ENCODE results near the gene LEF1.

LEF1 gene

DNA sequence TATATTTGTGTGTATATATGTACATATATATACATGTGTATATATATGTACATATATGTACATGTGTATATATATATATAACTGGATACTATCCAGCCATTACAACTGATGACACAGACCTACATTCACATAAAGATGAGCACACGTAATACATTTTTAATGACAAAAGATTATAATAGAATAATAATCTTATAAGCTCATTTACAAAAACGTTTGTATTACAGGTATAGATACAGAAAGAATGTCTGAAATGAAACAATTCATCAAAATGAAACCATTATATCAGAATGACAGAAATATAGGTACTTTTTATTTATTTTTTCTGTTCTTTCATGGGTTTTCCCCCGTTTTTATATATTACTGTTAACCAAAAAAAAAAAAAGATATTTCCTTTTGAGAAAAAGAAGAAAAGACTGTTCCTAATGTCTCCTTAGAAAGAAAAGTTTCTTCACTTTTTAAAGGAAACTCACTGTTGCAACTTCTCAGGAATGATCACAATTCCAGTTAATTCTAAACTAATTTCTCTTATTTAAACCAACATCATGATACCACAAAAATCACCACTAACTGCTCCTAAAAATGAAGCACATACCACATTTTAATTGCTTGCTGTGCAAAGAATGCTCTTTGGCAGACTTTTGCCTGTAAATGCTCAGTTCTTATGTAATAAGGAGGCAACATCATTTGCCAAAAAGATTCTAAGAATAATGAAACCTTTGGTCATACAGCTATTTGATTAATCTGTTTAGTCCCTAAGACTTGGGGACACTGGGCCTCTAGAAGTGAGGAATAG is 18.9 kb downstream of the LEF1 start:
- no peak for DNase-seq (ENCODE audit: low read depth in 3 of 3)

DNA sequence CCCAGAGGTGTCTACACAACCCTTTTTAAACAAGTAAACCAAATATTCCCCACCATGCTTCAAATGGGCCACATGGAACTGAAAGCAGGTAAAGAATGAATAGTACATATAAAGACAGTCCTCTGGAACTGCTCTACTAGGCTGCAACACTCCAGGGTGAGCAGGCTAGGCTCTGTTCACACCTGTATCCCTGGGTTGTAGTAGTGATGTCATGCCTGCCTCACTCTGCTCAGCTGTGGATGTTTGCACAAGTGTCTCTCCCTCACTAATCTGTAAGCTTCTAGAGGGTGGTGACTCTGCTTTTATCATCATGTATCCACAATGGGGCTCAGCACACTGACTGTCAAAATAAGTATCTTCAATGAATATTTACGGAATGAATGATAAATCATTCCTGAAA is 20.4 kb downstream of the LEF1 start:
- DNase-seq (ENCODE audit: low read depth in 3 of 3), result no peak

DNA sequence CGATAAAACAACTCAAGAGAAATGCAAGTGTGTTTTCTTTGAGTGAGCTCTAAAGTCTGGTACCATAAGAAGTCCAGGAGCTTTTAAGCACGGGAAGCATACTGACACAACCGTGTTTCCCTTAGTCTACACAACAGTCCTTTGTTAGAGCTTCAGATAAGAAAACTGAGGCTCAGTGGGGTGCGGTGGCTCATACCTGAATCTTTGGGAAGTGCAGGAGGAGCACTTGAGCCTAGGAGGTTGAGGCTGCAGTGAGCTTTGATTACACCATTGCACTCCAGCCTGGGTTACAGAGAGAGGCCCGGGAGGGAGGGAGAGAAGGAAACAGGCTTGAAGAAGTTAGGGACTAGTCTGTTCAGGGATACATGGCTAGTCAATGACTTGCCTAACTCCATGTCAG is 21.9 kb downstream of the LEF1 start:
- DNase-seq (ENCODE audit: low read depth in 3 of 3), result no peak

DNA sequence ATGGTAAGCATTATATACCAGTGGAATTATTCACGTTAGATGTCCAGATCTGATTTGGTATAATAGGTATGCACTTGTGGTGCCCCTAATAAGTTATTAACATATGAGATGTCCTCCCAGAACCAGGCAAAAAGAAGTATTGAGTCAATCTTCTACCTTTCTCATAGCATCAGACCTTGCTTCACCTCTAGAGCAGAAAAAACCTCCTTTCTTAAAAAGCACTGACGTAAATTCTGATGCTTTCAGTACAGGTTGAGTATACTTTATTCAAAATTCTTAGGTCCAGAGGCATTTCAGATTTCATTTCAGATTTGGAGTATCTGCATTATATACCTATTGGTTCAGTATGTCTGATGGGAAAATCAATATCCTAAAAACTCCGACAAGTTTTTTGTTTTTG is 22.4 kb downstream of the LEF1 start:
- DNase-seq (ENCODE audit: low read depth in 3 of 3), result no peak

- DNase-seq (ENCODE audit: low read depth in 3 of 3), result no peak
These were observed 24.3 kb downstream of the LEF1 start for GRCh38 chr4:108144451-108144850.

GRCh38 chr4:108143515-108143914 is 25.2 kb downstream of the LEF1 start:
- no peak for DNase-seq (ENCODE audit: low read depth in 3 of 3)

- no peak for DNase-seq (ENCODE audit: low read depth in 3 of 3)
These were observed 25.9 kb downstream of the LEF1 start for GRCh38 chr4:108142870-108143269.

GRCh38 chr4:108141213-108141950 is 27.4 kb downstream of the LEF1 start:
- no peak for DNase-seq (ENCODE audit: low read depth in 3 of 3)

DNA sequence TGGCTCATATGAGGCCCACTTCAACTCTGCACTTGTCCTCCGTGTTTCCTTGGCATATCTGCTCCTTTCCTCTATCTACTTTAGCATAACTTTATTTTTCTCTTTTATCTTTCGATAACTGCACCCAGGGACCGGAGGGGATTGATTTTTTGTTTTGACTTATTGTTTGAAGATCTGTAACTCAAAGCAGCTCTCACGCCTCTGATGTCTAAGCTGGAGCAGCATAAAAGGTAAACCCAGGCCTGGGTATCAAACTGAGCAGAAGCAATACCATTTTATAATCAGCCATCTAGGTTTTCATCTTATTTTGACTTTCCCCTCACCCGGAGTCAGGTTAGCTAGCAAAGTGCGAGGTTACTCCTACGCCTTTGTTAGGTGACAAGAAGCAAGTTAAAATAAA is 28.4 kb downstream of the LEF1 start:
- DNase-seq (ENCODE audit: low read depth in 3 of 3), result no peak

- no peak for DNase-seq (ENCODE audit: low read depth in 3 of 3)
These were observed 29.6 kb downstream of the LEF1 start for GRCh38 chr4:108139089-108139488.

GRCh38 chr4:108135549-108136209 is 33.1 kb downstream of the LEF1 start:
- no peak for DNase-seq (ENCODE audit: low read depth in 3 of 3)

DNA sequence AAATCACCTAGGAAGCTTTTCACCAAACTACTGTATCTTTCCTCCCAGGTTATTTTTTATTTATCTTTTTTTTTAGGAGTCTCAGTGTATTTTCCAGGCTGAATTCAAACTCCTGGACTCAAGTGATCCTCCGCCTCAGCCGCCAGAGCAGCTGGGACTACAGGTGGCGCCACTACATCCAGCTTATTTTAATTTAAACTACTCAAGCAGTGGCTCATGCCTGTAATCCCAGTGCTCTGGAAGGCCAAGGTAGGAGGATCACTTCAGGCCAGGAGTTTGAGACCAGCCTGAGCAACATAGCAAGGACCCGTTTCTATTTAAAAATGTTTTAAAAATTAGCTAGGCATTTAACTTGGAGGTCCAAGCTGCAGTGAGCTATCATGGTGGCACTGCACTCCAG is 37.8 kb downstream of the LEF1 start:
- no peak for DNase-seq (ENCODE audit: low read depth in 3 of 3)

DNA sequence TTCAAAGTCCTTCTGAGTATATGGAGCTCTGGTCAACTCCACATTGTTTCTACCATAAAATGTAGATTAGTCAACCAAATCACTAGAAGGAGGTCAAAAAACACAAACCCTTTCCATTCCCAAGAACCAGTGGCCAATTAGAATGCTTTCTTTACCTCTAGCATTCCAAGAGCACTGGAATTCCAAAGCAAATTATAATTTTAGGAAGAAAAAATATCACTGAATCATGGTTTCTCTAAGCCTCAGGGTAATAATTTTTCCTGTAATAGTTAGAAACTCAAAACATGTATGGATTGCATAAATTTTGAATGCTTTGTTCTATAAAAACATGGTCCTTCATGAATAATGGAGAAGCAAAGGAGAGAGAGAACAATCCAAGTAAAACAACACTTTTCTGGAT is 39.5 kb downstream of the LEF1 start:
- no peak for DNase-seq (ENCODE audit: low read depth in 3 of 3)

DNA sequence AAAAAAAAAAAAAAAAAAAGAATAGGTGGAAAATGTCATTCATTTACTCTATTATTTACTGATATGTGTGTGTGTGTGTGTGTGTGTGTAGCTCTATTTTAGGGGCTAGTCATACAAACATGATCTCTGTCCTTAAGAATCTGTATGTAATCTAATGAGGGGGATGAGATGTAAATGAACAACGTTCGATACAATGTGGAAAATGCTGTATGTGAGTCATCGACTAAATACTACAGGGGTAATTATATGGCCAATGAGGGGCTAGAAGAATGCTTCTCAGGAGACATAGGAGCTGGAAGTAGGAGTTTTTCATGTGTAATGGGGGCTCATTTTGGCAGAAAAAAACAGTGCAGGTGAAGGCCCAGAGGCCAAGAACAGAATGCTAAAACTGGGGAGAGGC is 41.9 kb downstream of the LEF1 start:
- no peak for DNase-seq (ENCODE audit: low read depth in 3 of 3)

GRCh38 chr4:108120789-108121188 is 47.9 kb downstream of the LEF1 start:
- DNase-seq (ENCODE audit: low read depth in 3 of 3), result no peak

DNA sequence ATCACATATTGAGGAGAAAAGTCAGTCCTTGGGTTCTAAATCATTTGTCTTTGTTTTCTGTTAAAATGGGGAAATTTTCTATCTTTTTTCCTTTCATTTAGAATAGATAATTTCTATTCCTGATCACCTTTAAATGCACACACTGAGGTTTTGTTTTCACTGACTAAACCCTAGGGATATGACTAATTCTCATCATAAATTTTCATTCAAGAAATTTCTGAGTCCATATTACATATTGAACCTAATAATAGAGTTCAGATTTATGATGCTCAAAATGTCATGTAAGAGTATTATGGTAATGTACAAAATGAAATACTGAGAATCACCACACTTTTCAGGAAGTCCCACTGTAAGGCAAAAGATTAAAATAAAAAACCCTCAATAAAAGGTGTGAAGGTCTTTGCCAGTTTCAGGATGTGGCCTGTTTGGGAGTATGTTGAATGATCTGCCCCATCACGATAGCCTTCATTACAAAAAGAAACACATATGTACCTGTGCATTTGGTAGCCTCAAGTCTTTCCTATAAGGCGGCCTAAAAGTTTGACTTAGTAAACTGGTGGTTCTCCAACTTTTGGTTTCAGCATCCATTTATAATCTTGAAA is 49.4 kb downstream of the LEF1 start:
- DNase-seq (ENCODE audit: low read depth in 3 of 3), result no peak

DNA sequence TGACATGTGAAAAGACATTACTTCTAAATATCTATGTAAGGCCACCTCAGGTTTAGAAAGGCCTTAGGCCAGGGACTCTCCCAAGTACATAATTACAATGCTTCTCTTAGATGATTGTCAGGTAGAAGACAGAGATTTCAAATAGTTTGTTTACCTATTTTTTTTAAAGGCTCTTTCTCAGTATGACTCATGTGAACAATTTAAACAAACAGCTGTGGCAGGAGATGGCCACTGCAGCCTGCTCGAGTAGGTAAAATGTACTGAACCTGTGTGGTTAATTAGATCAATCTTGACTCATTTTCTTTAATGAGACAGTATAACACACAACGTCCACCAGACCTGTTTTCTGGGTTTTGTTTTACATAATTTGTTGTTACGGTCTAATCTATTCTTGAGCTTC is 50.2 kb downstream of the LEF1 start:
- DNase-seq (ENCODE audit: low read depth in 3 of 3), result no peak

GRCh38 chr4:108117418-108118182 is 51.1 kb downstream of the LEF1 start:
- no peak for DNase-seq (ENCODE audit: low read depth in 3 of 3)

DNA sequence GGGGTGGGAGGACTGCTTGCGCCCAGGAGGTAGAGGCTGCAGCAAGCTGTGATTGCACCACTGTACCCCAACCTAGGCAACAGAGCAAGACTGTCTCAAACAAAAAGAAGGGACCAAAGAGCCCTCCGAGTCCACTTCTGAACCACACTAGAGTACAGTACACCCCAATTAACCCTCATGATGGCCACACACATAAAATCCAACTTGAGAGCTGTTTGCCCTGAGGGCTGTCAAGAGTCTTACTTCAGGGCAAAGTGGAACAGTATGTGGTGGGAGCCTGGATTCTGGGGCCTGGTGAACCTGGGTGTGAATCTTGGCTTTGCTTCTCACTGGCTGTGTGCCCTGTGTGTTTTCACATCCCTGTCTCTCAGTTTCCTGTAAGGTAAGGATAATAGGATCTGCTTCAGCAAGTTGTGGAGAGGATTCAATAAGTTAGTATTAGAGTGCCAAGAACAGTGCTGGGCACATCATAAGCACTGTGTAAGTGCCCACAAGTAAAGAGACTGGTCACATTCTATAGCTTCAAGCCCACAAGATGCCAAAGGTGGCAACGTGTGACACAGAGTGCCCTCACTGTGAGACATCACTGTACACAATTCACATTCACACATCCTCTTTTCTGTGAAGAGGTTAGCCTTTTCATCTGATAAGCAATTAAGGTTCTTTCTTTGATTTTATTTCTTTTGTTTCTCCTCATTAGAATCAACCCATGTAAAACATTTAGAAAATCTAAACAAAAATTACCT is 52.1 kb downstream of the LEF1 start:
- no peak for DNase-seq (ENCODE audit: low read depth in 3 of 3)

- no peak for DNase-seq (ENCODE audit: low read depth in 3 of 3)
These were observed 53.6 kb downstream of the LEF1 start for GRCh38 chr4:108115168-108115526.

- no peak for DNase-seq (ENCODE audit: low read depth in 3 of 3)
These were observed 54.2 kb downstream of the LEF1 start for GRCh38 chr4:108114503-108114902.

Data from stimulated activated CD4-positive, alpha-beta T cell treated with anti-CD3 and anti-CD28 coated beads, TNF-alpha, amount 100 ng/mL, for 4 hours (primary cell).